ENCODE results near the gene SORCS2. TPM values are rescaled to one million over a fixed set of nuclear protein-coding genes. Genes with fewer than 3 reads are reported as not detected.

SORCS2 gene
- total and polyA plus RNA-seq, 2 of the 8 experiments (the other 6 are each of a cell fraction or from before 2014, with no cell fraction given), result 0.36 to 1.8 TPM

- TF ChIP-seq CHD7 (IDR thresholded peaks at IDR 0.05; ENCODE audit: insufficient replicate concordance, low read length) (no peak), SP4 (IDR thresholded peaks at IDR 0.05; ENCODE audit: low read length) (no peak)
These were observed 147.6 kb downstream of the SORCS2 start (continued) for GRCh38 chr4:7339751-7340552.
